ENCODE measurements around the gene HIVEP2. TPM values are rescaled to one million over a fixed set of nuclear protein-coding genes. Genes with fewer than 3 reads are reported as not detected.

The HIVEP2 gene
- total and polyA plus RNA-seq, 4 donors = 3.0 to 23.8 (median 11.2) TPM

DNA sequence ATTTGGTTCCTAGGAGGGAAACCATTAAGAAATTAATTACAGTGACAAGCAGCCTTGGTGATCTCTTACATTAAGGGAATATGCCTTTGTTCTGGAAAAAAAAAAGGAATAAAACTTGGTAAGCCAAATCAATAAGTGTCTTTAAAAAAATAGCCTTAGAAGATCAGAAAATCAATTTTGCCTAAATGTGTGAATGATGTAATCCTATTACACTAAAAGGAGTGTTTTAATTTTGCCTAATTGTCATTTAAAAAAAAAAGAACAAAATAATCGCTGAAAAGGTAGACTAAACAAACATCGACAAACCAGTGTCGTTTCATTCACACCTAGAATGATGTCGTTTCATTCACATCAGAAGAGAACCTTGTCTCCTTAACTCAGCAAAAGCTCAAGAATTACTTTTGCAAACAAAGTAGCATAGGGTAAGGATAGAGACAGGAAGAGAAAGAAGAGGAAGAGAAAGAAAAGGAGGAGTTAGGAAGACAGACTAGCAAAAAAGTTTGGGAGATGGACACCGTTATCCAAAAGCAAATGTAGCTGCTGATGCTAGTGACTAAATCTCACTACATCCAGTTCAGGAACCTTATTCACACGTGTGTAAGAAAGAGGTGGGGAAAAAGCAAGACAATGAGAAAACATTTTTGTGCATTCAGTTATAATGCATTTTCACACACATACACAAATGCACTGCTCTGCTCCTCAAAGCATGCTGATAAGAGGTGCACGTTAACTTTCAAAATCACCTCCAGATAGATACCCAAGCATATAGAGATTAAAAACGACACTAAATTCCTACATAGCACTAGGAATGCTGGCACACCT lies 60.6 kb downstream of the HIVEP2 start:
- no peak for DNase-seq
- TF ChIP-seq, protein P1, sequence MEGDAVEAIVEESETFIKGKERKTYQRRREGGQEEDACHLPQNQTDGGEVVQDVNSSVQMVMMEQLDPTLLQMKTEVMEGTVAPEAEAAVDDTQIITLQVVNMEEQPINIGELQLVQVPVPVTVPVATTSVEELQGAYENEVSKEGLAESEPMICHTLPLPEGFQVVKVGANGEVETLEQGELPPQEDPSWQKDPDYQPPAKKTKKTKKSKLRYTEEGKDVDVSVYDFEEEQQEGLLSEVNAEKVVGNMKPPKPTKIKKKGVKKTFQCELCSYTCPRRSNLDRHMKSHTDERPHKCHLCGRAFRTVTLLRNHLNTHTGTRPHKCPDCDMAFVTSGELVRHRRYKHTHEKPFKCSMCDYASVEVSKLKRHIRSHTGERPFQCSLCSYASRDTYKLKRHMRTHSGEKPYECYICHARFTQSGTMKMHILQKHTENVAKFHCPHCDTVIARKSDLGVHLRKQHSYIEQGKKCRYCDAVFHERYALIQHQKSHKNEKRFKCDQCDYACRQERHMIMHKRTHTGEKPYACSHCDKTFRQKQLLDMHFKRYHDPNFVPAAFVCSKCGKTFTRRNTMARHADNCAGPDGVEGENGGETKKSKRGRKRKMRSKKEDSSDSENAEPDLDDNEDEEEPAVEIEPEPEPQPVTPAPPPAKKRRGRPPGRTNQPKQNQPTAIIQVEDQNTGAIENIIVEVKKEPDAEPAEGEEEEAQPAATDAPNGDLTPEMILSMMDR (IDR thresholded peaks at IDR 0.05; ENCODE audit: control extremely low read depth, extremely low read depth) = no peak
- Histone ChIP-seq H3K36me3 (ENCODE audit: control insufficient read depth in 4 of 4, insufficient read depth in 4 of 4, low read length in 4 of 4) (no peaks in the 10 kb centered on the region), H3K4me3 (no peak overlapping the region), H3K9me3 (ENCODE audit: control insufficient read depth in 4 of 4, insufficient read depth in 3 of 4, low read length in 3 of 4) (no peaks in the 10 kb centered on the region), H3K27me3 (ENCODE audit: control insufficient read depth in 3 of 3, insufficient read depth in 3 of 3, low read length in 2 of 3) (no peaks in the 10 kb centered on the region), H3K4me1 (ENCODE audit: control insufficient read depth in 5 of 5, insufficient read depth in 5 of 5, low read length in 5 of 5) (peaks cover 2 to 30% (median 13%) of the 10 kb centered on the region in 5 donors), H3K27ac (ENCODE audit: low read depth in 1 of 2, low read length in 1 of 2) (peak overlapping the region in 1 of 2 donors; percentile 82), H3K9ac (ENCODE audit: insufficient read depth in 1 of 2, low read length in 2 of 2) (no peak overlapping the region)
- no peak for ATAC-seq (ENCODE audit: insufficient read depth, low FRiP score)
- WGBS, 2 donors = 47 to 53% methylated on average over 8 of the region's 8 CpGs

GRCh38 chr6:142883011-142883410 lies 62.0 kb downstream of the HIVEP2 start:
- H3K27me3 ChIP-seq (ENCODE audit: control insufficient read depth in 3 of 3, insufficient read depth in 3 of 3, low read length in 2 of 3) = no peaks in the 10 kb centered on the region
- DNase-seq (peak in 2 of 3 donors; percentile 53 to 54), ATAC-seq (ENCODE audit: insufficient read depth, low FRiP score) (no peak)
- H3K27ac ChIP-seq (ENCODE audit: low read depth in 1 of 2, low read length in 1 of 2) = no peak overlapping the region
- peaks cover 6 to 30% (median 13%) of the 10 kb centered on the region in 5 donors for H3K4me1 ChIP-seq (ENCODE audit: control insufficient read depth in 5 of 5, insufficient read depth in 5 of 5, low read length in 5 of 5)
- no peak overlapping the region for H3K4me3 ChIP-seq
- H3K9me3 ChIP-seq (ENCODE audit: control insufficient read depth in 4 of 4, insufficient read depth in 3 of 4, low read length in 3 of 4) = no peaks in the 10 kb centered on the region
- TF ChIP-seq, protein P1 (IDR thresholded peaks at IDR 0.05; ENCODE audit: control extremely low read depth, extremely low read depth) = no peak
- H3K36me3 ChIP-seq (ENCODE audit: control insufficient read depth in 4 of 4, insufficient read depth in 4 of 4, low read length in 4 of 4) = no peaks in the 10 kb centered on the region
- 88% methylated on average over 3 of the region's 3 CpGs for WGBS, 2 donors
- H3K9ac ChIP-seq (ENCODE audit: insufficient read depth in 1 of 2, low read length in 2 of 2) = no peak overlapping the region

DNA sequence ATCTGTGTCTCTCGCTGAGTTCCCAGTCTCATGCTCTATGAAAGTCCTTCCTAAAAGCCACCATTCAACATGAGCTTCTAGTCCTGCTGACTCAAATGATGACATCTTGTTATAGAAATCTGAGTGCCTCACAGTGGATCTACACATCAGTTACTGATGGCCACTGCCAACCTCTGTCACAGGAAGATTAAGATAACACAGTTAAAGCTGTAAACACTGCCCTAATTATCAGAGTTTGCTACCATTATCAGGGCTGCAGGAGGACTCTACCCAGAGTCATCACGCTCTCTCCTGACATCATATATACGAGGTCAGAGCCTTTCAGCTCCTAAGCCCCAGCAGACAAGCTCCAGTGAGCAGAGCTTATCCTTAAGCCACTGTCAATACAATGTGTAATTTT lies 63.2 kb downstream of the HIVEP2 start:
- no peaks in the 10 kb centered on the region for H3K36me3 ChIP-seq (ENCODE audit: control insufficient read depth in 4 of 4, insufficient read depth in 4 of 4, low read length in 4 of 4)
- 94 to 97% methylated on average over 3 of the region's 3 CpGs for WGBS, 2 donors
- DNase-seq (no peak), ATAC-seq (ENCODE audit: insufficient read depth, low FRiP score) (no peak)
- H3K4me1 ChIP-seq (ENCODE audit: control insufficient read depth in 5 of 5, insufficient read depth in 5 of 5, low read length in 5 of 5) = peaks cover 6 to 26% (median 12%) of the 10 kb centered on the region in 5 donors
- H3K4me3 ChIP-seq = no peak overlapping the region
- H3K27ac ChIP-seq (ENCODE audit: low read depth in 1 of 2, low read length in 1 of 2) = peak overlapping the region in 1 of 2 donors; percentile 41
- TF ChIP-seq, protein P1 (IDR thresholded peaks at IDR 0.05; ENCODE audit: control extremely low read depth, extremely low read depth) = no peak
- no peaks in the 10 kb centered on the region for H3K27me3 ChIP-seq (ENCODE audit: control insufficient read depth in 3 of 3, insufficient read depth in 3 of 3, low read length in 2 of 3)
- H3K9me3 ChIP-seq (ENCODE audit: control insufficient read depth in 4 of 4, insufficient read depth in 3 of 4, low read length in 3 of 4) = no peaks in the 10 kb centered on the region
- no peak overlapping the region for H3K9ac ChIP-seq (ENCODE audit: insufficient read depth in 1 of 2, low read length in 2 of 2)

All from lung (tissue), 12 donors.